SU-DHL-6 (cell line): ENCODE data around the gene G6PD.
"Not testable (repeated sequence)": the region's sequence is repeated elsewhere in the genome, so short reads cannot be mapped to it uniquely, and the experiment has no call there.

Experiments
- EZH2phosphoT487 ChIP-seq: fragments of 200-600 bp; sonication (generic), shearing (Covaris generic); conservative IDR thresholded peaks from 2 replicates; pipeline ENCODE4 v1.6.1; 2018; ENCODE audit warnings: mild to moderate bottlenecking, antibody characterized with exemption, low read length, moderate library complexity, mixed read lengths
- TF ChIP-seq, protein P1 (sequence below): fragments of 200-600 bp; sonication (generic); IDR thresholded peaks from one replicate; pipeline ENCODE4 v1.5.1; 2017; ENCODE audit warnings: antibody characterized with exemption, mild to moderate bottlenecking, low read length, moderate library complexity; ENCODE audit not compliant: insufficient read depth, poor library complexity, severe bottlenecking

DNA sequence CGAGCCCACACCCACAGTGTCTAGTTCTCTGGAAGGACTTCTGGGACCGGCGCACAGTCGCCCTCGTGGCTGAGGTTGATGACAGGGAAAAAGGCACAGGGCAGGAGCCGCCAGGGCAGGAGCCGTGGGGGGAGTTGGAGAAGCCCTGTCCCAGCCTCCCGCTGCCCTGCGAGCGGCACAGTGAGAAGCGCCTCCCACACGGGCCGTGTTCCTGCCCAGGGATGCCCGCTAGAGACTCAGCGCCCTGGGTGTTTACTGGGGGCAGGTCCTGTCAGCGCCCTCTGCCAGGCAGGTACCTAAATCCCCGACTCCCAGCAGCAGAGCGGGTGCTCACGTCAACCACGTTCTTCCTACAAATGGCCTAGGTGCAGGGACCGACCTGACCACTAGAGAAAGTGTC lies 12.2 kb upstream of the G6PD start:
- TF ChIP-seq, protein P1, sequence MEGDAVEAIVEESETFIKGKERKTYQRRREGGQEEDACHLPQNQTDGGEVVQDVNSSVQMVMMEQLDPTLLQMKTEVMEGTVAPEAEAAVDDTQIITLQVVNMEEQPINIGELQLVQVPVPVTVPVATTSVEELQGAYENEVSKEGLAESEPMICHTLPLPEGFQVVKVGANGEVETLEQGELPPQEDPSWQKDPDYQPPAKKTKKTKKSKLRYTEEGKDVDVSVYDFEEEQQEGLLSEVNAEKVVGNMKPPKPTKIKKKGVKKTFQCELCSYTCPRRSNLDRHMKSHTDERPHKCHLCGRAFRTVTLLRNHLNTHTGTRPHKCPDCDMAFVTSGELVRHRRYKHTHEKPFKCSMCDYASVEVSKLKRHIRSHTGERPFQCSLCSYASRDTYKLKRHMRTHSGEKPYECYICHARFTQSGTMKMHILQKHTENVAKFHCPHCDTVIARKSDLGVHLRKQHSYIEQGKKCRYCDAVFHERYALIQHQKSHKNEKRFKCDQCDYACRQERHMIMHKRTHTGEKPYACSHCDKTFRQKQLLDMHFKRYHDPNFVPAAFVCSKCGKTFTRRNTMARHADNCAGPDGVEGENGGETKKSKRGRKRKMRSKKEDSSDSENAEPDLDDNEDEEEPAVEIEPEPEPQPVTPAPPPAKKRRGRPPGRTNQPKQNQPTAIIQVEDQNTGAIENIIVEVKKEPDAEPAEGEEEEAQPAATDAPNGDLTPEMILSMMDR = not testable (repeated sequence)
- TF ChIP-seq EZH2phosphoT487 = not testable (repeated sequence)
